Epithelial cell of esophagus (primary cell): ENCODE results near the gene PHACTR1.
A peak's percentile ranks its signal among the peaks of the same experiment; 100 is the strongest.

Source experiments
- DNase-seq: peaks from one replicate; pipeline ENCODE4 v3.0.0; 2010; ENCODE audit warnings: low read depth
- H3K4me3 ChIP-seq: 2 replicates; pipeline ENCODE4 v1.5.1; 2011; ENCODE audit warnings: mild to moderate bottlenecking, low read length, control low read depth
- TF ChIP-seq, protein P1 (sequence below): IDR thresholded peaks from 2 replicates; pipeline ENCODE4 v1.5.1; 2011; ENCODE audit warnings: low read depth, mild to moderate bottlenecking, low read length, control low read depth, inconsistent platforms; ENCODE audit not compliant: insufficient read depth; ENCODE audit errors: missing control alignments

Gene PHACTR1

DNA sequence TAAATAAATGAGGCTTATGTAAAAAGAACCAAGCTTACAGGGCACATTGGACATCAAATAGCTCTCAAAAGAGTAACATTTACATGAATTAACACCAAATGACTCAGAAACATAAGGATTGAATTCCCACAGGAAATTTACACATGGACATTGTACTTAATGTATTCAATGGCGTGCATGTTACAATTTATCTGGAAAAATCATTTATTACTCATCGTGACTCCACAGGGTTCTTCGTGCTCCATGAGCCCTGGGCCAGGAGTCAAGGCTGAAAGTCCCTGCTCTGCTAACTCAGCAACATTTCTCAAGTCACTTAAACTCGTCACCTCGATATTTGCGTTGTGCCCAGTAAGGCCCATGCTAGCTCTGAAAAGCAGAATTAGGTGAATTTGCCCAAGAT lies 158.5 kb downstream of the PHACTR1 start:
- no peak overlapping the region for H3K4me3 ChIP-seq
- TF ChIP-seq, protein P1, sequence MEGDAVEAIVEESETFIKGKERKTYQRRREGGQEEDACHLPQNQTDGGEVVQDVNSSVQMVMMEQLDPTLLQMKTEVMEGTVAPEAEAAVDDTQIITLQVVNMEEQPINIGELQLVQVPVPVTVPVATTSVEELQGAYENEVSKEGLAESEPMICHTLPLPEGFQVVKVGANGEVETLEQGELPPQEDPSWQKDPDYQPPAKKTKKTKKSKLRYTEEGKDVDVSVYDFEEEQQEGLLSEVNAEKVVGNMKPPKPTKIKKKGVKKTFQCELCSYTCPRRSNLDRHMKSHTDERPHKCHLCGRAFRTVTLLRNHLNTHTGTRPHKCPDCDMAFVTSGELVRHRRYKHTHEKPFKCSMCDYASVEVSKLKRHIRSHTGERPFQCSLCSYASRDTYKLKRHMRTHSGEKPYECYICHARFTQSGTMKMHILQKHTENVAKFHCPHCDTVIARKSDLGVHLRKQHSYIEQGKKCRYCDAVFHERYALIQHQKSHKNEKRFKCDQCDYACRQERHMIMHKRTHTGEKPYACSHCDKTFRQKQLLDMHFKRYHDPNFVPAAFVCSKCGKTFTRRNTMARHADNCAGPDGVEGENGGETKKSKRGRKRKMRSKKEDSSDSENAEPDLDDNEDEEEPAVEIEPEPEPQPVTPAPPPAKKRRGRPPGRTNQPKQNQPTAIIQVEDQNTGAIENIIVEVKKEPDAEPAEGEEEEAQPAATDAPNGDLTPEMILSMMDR, result no peak
- DNase-seq, result peak; percentile 4

DNA sequence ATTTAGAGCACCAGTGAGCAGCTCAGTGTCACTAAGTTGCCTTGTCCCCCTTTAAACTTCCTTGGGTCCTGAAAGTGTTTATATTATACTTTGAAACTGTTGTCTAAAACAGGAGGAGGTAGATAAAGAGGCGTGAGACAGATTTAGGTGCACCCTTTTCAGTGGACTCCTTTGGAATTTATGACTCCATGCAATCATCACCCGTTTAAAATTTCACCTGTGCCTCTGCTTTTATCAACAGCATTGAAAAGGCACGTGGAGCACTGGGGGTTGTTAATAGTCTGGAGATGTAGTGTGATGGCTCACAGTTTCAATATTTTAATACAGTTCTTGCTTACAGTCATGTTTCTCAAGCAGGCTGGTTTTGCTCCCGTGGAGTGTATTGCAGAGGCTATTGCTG lies 162.2 kb downstream of the PHACTR1 start:
- H3K4me3 ChIP-seq, result no peak overlapping the region
- no peak for DNase-seq
- TF ChIP-seq, protein P1, result no peak

DNA sequence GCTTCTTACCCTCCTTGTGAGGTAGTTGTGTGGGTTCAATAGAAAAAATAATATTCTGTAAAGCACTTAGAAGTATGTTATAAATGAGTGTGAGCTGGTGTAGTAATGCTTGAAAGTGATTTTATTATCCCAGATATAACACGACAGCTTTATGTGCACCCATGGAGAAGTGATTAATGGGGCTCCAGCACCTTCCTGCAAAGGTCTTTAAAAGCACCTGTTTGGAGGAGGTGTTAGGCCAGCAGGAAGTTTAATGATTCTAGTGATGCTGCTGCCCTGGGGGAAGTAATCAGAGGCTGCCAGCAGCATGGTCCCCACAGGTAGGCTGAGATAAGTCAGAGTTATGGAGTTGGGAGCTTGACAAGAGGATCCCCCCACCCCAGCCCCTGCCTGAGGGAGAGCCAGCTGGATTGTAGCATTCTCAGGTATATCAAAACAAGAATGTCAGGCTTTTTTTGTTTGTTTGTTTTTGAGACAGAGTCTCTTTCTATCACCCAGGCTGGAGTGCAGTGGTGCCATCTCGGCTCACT lies 166.3 kb downstream of the PHACTR1 start:
- TF ChIP-seq, protein P1, result no peak
- H3K4me3 ChIP-seq, result no peak overlapping the region
- no peak for DNase-seq

DNA sequence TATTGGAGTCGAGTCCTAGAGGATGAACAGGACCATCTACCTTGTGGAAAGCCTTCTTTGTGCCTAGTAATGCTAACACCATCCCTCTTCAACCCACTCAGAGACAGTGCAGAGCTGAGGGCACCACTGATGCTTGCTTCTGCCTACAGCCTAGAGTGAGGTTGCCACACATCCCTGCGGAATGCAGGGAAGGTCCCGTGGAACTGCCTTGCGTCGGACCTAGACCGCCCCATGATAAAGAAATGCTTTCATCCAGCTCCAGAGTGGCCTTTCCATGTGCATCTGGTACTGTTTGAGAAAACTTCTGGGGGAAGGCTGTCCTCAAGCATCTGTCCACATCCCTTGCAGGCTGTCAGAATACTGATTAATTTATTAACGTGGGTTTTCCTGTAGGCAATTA lies 168.4 kb downstream of the PHACTR1 start:
- DNase-seq, result no peak
- H3K4me3 ChIP-seq, result no peak overlapping the region

DNA sequence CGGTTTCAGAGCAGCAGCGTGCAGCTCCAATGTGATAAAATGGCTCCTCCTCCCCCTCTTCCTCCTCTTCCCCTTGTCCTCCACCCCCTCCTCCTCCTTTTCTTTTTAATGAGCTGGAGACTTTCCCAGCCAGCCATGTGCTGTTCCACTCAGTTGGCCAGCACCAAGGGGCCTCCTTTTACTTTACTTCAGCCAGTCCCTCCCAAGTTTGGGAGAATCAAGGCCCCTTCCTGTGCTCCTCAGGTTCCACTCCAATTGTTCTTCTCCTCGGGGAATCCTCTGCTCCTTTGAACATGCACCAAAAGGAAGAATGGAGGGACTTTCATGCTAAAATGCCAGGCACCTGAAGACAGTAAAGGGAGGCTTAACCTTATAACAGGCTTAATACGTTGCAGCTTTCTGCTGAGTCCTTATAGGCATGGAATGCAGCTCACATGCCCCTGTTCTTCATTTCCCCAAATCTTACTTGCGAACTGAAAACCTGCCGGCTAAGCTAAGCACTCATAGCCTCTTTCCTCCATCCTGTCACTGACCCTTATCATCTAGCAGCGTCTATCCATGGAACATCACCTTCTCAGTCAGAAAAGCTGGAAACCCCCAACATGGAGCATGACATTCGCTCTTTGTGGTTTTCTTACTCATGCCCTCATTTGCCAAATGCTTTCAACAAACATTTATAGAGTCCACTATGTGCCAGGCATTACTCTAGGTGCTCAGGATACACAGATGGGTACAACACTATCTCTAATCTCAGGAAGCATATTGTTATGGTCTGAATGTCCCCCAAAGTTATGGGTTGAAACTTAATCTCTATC lies 170.6 kb downstream of the PHACTR1 start:
- no peak overlapping the region for H3K4me3 ChIP-seq
- no peak for DNase-seq
- TF ChIP-seq, protein P1, result no peak

More for the DNA sequence above, 168.4 kb downstream of the PHACTR1 start:
- TF ChIP-seq, protein P1, result no peak

DNA sequence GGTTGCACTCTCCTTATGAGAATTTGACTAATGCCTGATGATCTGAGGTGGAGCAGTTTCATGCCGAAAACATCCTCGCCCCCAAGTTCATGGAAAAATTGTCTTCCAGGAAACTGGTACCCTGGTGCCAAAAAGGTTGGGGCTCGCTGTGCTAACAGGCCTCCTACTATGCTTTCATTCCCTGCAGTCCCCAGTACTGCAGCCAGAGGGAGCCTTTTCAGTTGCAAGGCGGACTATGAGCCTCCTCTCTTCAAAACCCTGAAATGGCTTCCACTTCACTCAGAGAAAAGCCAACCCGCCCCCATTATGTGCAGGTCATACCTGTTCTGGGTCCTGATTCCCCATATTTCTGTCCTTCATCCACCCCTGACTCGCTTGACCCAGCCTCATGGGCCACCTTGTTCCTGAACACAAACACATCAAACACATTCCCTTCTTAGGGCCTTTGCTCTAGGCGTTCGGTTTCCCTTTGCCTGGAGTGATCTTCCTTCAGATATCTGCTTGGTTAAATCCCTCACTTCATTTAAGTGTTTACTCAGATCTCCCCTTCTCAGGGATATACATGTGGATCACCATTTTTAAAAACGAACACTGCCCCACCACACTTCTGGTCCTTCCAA lies 173.7 kb downstream of the PHACTR1 start:
- TF ChIP-seq, protein P1, result peak; percentile 58
- peak; percentile 2 for DNase-seq
- H3K4me3 ChIP-seq, result no peak overlapping the region
